Measurements from ENCODE around the gene TCF19.

Gene TCF19

GRCh38 chr6:31152781-31153180 is 5.6 kb upstream of the TCF19 start:
- Histone ChIP-seq H3K4me2 (ENCODE audit: low read length) (no peak overlapping the region), H3K4me3 (ENCODE audit: low read length) (no peak overlapping the region), H3K9me3 (ENCODE audit: insufficient read depth, low read length) (no peaks in the 10 kb centered on the region), H3K36me3 (replicated peaks; ENCODE audit: low read depth, low read length) (peaks cover 15% of the 10 kb centered on the region), H3K4me1 (ENCODE audit: low read length) (peaks cover 6% of the 10 kb centered on the region; the same call in 1 of the 2 replicates), H3K9ac (ENCODE audit: low read length) (no peak overlapping the region), H4K20me1 (ENCODE audit: insufficient read depth, low read length) (no peaks in the 10 kb centered on the region), H3K27me3 (ENCODE audit: low read depth, low read length) (no peaks in the 10 kb centered on the region), H3K27ac (ENCODE audit: low read length) (no peak overlapping the region), H2AFZ (ENCODE audit: low read depth, low read length) (no peak overlapping the region), H3K79me2 (ENCODE audit: low read length) (peaks cover 11% of the 10 kb centered on the region)
- no peak for TF ChIP-seq EZH2phosphoT487 (IDR thresholded peaks at IDR 0.05; ENCODE audit: low read depth)
- TF ChIP-seq, protein P1, sequence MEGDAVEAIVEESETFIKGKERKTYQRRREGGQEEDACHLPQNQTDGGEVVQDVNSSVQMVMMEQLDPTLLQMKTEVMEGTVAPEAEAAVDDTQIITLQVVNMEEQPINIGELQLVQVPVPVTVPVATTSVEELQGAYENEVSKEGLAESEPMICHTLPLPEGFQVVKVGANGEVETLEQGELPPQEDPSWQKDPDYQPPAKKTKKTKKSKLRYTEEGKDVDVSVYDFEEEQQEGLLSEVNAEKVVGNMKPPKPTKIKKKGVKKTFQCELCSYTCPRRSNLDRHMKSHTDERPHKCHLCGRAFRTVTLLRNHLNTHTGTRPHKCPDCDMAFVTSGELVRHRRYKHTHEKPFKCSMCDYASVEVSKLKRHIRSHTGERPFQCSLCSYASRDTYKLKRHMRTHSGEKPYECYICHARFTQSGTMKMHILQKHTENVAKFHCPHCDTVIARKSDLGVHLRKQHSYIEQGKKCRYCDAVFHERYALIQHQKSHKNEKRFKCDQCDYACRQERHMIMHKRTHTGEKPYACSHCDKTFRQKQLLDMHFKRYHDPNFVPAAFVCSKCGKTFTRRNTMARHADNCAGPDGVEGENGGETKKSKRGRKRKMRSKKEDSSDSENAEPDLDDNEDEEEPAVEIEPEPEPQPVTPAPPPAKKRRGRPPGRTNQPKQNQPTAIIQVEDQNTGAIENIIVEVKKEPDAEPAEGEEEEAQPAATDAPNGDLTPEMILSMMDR (IDR thresholded peaks at IDR 0.05; ENCODE audit: low read depth, low read length) = no peak

GRCh38 chr6:31154436-31154835 is 4.0 kb upstream of the TCF19 start:
- no peaks in the 10 kb centered on the region for H3K9me3 ChIP-seq (ENCODE audit: insufficient read depth, low read length)
- H3K4me3 ChIP-seq (ENCODE audit: low read length) = no peak overlapping the region
- H3K9ac ChIP-seq (ENCODE audit: low read length) = no peak overlapping the region
- peaks cover 21% of the 10 kb centered on the region for H3K79me2 ChIP-seq (ENCODE audit: low read length)
- no peak overlapping the region for H3K4me2 ChIP-seq (ENCODE audit: low read length)
- no peaks in the 10 kb centered on the region for H3K27me3 ChIP-seq (ENCODE audit: low read depth, low read length)
- no peak overlapping the region for H3K27ac ChIP-seq (ENCODE audit: low read length)
- TF ChIP-seq, protein P1 (IDR thresholded peaks at IDR 0.05; ENCODE audit: low read depth, low read length) = no peak
- no peak for TF ChIP-seq EZH2phosphoT487 (IDR thresholded peaks at IDR 0.05; ENCODE audit: low read depth)
- no peaks in the 10 kb centered on the region for H4K20me1 ChIP-seq (ENCODE audit: insufficient read depth, low read length)
- H3K4me1 ChIP-seq (ENCODE audit: low read length) = peaks cover 6% of the 10 kb centered on the region; the same call in 1 of the 2 replicates
- no peak overlapping the region for H2AFZ ChIP-seq (ENCODE audit: low read depth, low read length)
- H3K36me3 ChIP-seq (replicated peaks; ENCODE audit: low read depth, low read length) = peaks cover 13% of the 10 kb centered on the region

DNA sequence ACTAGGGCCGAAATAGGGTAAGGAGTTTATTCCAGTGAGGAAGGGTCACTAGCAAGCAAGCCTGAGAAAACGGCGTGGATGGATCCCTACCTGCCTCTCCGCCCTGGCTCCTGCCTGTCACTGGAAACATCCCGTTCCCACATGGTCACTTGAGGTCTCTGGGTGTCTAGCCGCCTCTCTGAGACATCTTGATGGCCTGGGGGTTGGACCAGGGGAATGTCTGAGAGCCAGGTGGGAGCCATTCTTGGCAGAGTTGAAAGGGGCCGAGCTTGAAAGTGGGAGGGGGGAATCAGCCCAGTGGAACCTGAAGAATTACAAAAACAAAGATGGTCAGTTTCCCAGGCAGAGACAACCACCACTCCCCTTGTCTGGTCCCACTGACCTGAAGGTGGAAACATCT is 1.7 kb upstream of the TCF19 start:
- no peak overlapping the region for H2AFZ ChIP-seq (ENCODE audit: low read depth, low read length)
- peak overlapping the region; percentile 94; the same call in 1 of the 2 replicates for H3K4me3 ChIP-seq (ENCODE audit: low read length)
- no peak overlapping the region for H3K27ac ChIP-seq (ENCODE audit: low read length)
- no peak overlapping the region for H3K9ac ChIP-seq (ENCODE audit: low read length)
- H3K4me1 ChIP-seq (ENCODE audit: low read length) = peaks cover 15% of the 10 kb centered on the region; the same call in 1 of the 2 replicates
- peaks cover 43% of the 10 kb centered on the region for H3K79me2 ChIP-seq (ENCODE audit: low read length)
- peaks cover 18% of the 10 kb centered on the region for H3K36me3 ChIP-seq (replicated peaks; ENCODE audit: low read depth, low read length)
- TF ChIP-seq, protein P1 (IDR thresholded peaks at IDR 0.05; ENCODE audit: low read depth, low read length) = no peak
- no peak for TF ChIP-seq EZH2phosphoT487 (IDR thresholded peaks at IDR 0.05; ENCODE audit: low read depth)
- no peaks in the 10 kb centered on the region for H3K27me3 ChIP-seq (ENCODE audit: low read depth, low read length)
- peak overlapping the region; percentile 91 for H3K4me2 ChIP-seq (ENCODE audit: low read length)
- H3K9me3 ChIP-seq (ENCODE audit: insufficient read depth, low read length) = no peaks in the 10 kb centered on the region
- H4K20me1 ChIP-seq (ENCODE audit: insufficient read depth, low read length) = no peaks in the 10 kb centered on the region

DNA sequence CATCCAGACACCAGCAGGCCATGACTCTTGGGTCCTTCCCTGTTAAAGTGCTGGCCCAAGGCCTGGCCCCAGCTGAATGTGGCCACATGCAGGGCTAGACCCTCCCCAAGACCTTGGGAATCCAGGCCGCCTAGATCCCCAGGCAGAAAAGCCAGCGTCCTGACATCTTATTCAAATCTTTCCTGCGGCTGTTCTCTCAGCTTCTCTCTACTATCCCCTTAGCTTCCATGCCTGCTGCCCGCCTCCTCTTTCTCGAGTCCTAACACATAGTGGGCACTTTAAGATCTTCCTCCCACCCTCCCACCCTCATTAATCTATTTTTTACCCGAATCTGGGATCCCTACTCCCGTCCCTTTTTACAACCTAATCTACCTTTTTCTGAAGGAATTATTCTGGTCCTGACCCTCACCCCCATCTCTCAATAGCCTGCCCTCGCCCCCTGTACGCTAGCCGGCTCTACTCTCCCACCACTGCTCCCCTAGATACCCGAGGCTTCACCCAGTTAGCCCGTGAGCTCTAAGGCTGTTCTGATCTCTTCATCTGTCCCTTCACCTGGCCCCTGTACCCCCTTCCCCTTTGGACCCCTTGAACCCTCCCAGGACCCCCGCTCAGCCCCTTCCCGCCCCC is 763 bp upstream of the TCF19 start, which contains the start of gene CCHCR1:
Gene CCHCR1 (minus strand): TSS at position 290 of the 627 bp plus-strand sequence. CDS start 202 bp downstream, at position 88.
- Histone ChIP-seq H3K9me3 (ENCODE audit: insufficient read depth, low read length) (no peaks in the 10 kb centered on the region), H3K36me3 (replicated peaks; ENCODE audit: low read depth, low read length) (peaks cover 27% of the 10 kb centered on the region), H3K9ac (ENCODE audit: low read length) (peak within 1 kb of the TSS; percentile 93), H3K4me3 (ENCODE audit: low read length) (peak within 1 kb of the TSS; percentile 94), H3K4me1 (ENCODE audit: low read length) (peaks cover 25% of the 10 kb centered on the region), H3K27ac (ENCODE audit: low read length) (peak within 1 kb of the TSS; percentile 77), H3K4me2 (ENCODE audit: low read length) (peak within 1 kb of the TSS; percentile 98), H3K79me2 (ENCODE audit: low read length) (peaks cover 53% of the 10 kb centered on the region), H3K27me3 (ENCODE audit: low read depth, low read length) (no peaks in the 10 kb centered on the region), H2AFZ (ENCODE audit: low read depth, low read length) (no peak within 1 kb of the TSS), H4K20me1 (ENCODE audit: insufficient read depth, low read length) (no peaks in the 10 kb centered on the region)
- TF ChIP-seq, protein P1 (IDR thresholded peaks at IDR 0.05; ENCODE audit: low read depth, low read length) = no peak
- TF ChIP-seq EZH2phosphoT487 (IDR thresholded peaks at IDR 0.05; ENCODE audit: low read depth) = no peak

Data from OCI-LY3 (cell line).